Erythroblast (primary cell): ENCODE measurements around the gene PARD3.

Source experiments
- DNase-seq, 2 experiments: peaks; one replicate each; lab custom pipeline; 2025; lab: John Stamatoyannopoulos, UW
- GATA1 ChIP-seq: IDR thresholded peaks from 2 replicates; pipeline ENCODE4 v1.6.1; 2011; ENCODE audit warnings: low read depth, mild to moderate bottlenecking, control low read depth, low read length, moderate library complexity
- POLR2A ChIP-seq: IDR thresholded peaks from 2 replicates; pipeline ENCODE4 v1.6.1; 2011; ENCODE audit warnings: mild to moderate bottlenecking, low read length

Gene PARD3

GRCh38 chr10:34205452-34205851 lies 609.6 kb downstream of the PARD3 start:
- no peak for DNase-seq

GRCh38 chr10:34203966-34204630 lies 611.0 kb downstream of the PARD3 start:
- no peak for DNase-seq
- TF ChIP-seq GATA1 = no peak
- TF ChIP-seq POLR2A = no peak

More at GRCh38 chr10:34205452-34205851, 609.6 kb downstream of the PARD3 start:
- TF ChIP-seq POLR2A (no peak), GATA1 (no peak)

GRCh38 chr10:34200355-34200901 lies 614.7 kb downstream of the PARD3 start:
- TF ChIP-seq GATA1 (no peak), POLR2A (no peak)
- no peak for DNase-seq

GRCh38 chr10:34198953-34199352 lies 616.1 kb downstream of the PARD3 start:
- no peak for TF ChIP-seq GATA1
- TF ChIP-seq POLR2A = no peak
- DNase-seq = no peak

GRCh38 chr10:34196058-34196433 lies 619.0 kb downstream of the PARD3 start:
- no peak for TF ChIP-seq GATA1
- TF ChIP-seq POLR2A = no peak
- no peak for DNase-seq

GRCh38 chr10:34195364-34196057 lies 619.6 kb downstream of the PARD3 start:
- DNase-seq = no peak
- no peak for TF ChIP-seq GATA1
- no peak for TF ChIP-seq POLR2A

- no peak for TF ChIP-seq POLR2A
- TF ChIP-seq GATA1 = no peak
- no peak for DNase-seq
Observed at GRCh38 chr10:34193931-34194626, 621.0 kb downstream of the PARD3 start.

- no peak for TF ChIP-seq GATA1
- DNase-seq = no peak
Observed at GRCh38 chr10:34192646-34193045, 622.5 kb downstream of the PARD3 start.

GRCh38 chr10:34191406-34191805 lies 623.7 kb downstream of the PARD3 start:
- TF ChIP-seq GATA1 (no peak), POLR2A (no peak)
- DNase-seq = no peak

GRCh38 chr10:34190580-34190979 lies 624.5 kb downstream of the PARD3 start:
- TF ChIP-seq GATA1 (no peak), POLR2A (no peak)
- no peak for DNase-seq

- TF ChIP-seq GATA1 = no peak
- TF ChIP-seq POLR2A = no peak
- no peak for DNase-seq
Observed at GRCh38 chr10:34189830-34190229, 625.3 kb downstream of the PARD3 start.

- no peak for DNase-seq
Observed at GRCh38 chr10:34188221-34188620, 626.9 kb downstream of the PARD3 start.

GRCh38 chr10:34187201-34187600 lies 627.9 kb downstream of the PARD3 start:
- DNase-seq = no peak
- TF ChIP-seq GATA1 (no peak), POLR2A (no peak)

More at GRCh38 chr10:34188221-34188620, 626.9 kb downstream of the PARD3 start:
- TF ChIP-seq GATA1 = no peak
- TF ChIP-seq POLR2A = no peak

- TF ChIP-seq POLR2A (no peak), GATA1 (no peak)
- DNase-seq = no peak
Observed at GRCh38 chr10:34186745-34187144, 628.4 kb downstream of the PARD3 start.

GRCh38 chr10:34185998-34186397 lies 629.1 kb downstream of the PARD3 start:
- DNase-seq = no peak
- no peak for TF ChIP-seq POLR2A
- no peak for TF ChIP-seq GATA1

- DNase-seq = no peak
- TF ChIP-seq GATA1 = no peak
- TF ChIP-seq POLR2A = no peak
Observed at GRCh38 chr10:34184939-34185386, 630.1 kb downstream of the PARD3 start.
